ENCODE measurements around the gene PSMB4.
A peak's percentile ranks its signal among the peaks of the same experiment; 100 is the strongest.

Gene PSMB4

GRCh38 chr1:151443846-151444782, 44.7 kb downstream of the PSMB4 start:
- peak; percentile 81 for DNase-seq

- no peak for DNase-seq
Observed at GRCh38 chr1:151444783-151445177, 45.4 kb downstream of the PSMB4 start.

GRCh38 chr1:151447696-151448095, 48.3 kb downstream of the PSMB4 start:
- no peak for DNase-seq

Measured in CD4-positive, alpha-beta T cell treated with Interleukin-12 subunit alpha and Interleukin-12 subunit beta, for 1 hour (primary cell).